HepG2 (cell line): ENCODE results near the gene SEC61A2. TPM values are rescaled to one million over a fixed set of nuclear protein-coding genes. Genes with fewer than 3 reads are reported as not detected.

Source experiments
- BCLAF1 ChIP-seq: fragments of 450-650 bp; IDR thresholded peaks from 2 replicates; pipeline ENCODE4 v1.6.1; 2017; ENCODE audit warnings: mild to moderate bottlenecking
- ESRRA ChIP-seq: sonication (generic); formaldehyde crosslinking; IDR thresholded peaks from 2 replicates; pipeline ENCODE4 v1.5.1; 2020; ENCODE audit warnings: mild to moderate bottlenecking, low read depth, missing genetic modification reagents
- ETV5 ChIP-seq: IDR thresholded peaks from 2 replicates; pipeline ENCODE4 v1.6.1; 2018; ENCODE audit warnings: missing biosample characterization, missing genetic modification reagents, inconsistent platforms, borderline replicate concordance
- HNF4A ChIP-seq: sonication (generic); formaldehyde crosslinking; IDR thresholded peaks from 2 replicates; pipeline ENCODE4 v1.4.0; 2020; ENCODE audit warnings: missing genetic modification reagents
- NRL ChIP-seq: sonication (generic); formaldehyde crosslinking; IDR thresholded peaks from 2 replicates; pipeline ENCODE4 v1.5.0; 2020; ENCODE audit warnings: missing genetic modification reagents, mild to moderate bottlenecking, moderate library complexity, borderline replicate concordance
- PAXIP1 ChIP-seq: sonication (generic); formaldehyde crosslinking; conservative IDR thresholded peaks from 2 replicates; pipeline ENCODE4 v1.4.0; 2020; ENCODE audit warnings: mild to moderate bottlenecking, missing genetic modification reagents, moderate library complexity
- RFXAP ChIP-seq: sonication (generic); formaldehyde crosslinking; IDR thresholded peaks from 2 replicates; pipeline ENCODE4 v1.4.0; 2020; ENCODE audit warnings: missing genetic modification reagents, borderline replicate concordance
- SP1 ChIP-seq, 2 experiments: fragments of 450-650 bp in 1 of 2; sonication (generic) in 1 of 2; formaldehyde crosslinking in 1 of 2; IDR thresholded peaks; 2 replicates each; pipeline versions ENCODE4 v1.4.0 to v1.6.1; 2016 to 2020; ENCODE audit warnings: missing genetic modification reagents in 1 of 2
- TMF1 ChIP-seq: sonication (generic); formaldehyde crosslinking; IDR thresholded peaks from 2 replicates; pipeline ENCODE4 v1.8.1; 2022; ENCODE audit warnings: low read depth, missing genetic modification reagents
- ZFP90 ChIP-seq: sonication (generic); formaldehyde crosslinking; IDR thresholded peaks from 2 replicates; pipeline ENCODE4 v1.8.0; 2022; ENCODE audit warnings: missing genetic modification reagents, mild to moderate bottlenecking, inconsistent platforms, borderline replicate concordance
- ZNF431 ChIP-seq: sonication (generic); formaldehyde crosslinking; IDR thresholded peaks from 2 replicates; pipeline ENCODE4 v1.9.0; 2022; ENCODE audit warnings: missing genetic modification reagents, low read depth, mild to moderate bottlenecking, borderline replicate concordance
- ZNF468 ChIP-seq: sonication (generic); formaldehyde crosslinking; IDR thresholded peaks from 2 replicates; pipeline ENCODE4 v1.8.0; 2022; ENCODE audit warnings: mild to moderate bottlenecking, moderate library complexity, missing genetic modification reagents
- ZNF598 ChIP-seq: sonication (generic); formaldehyde crosslinking; IDR thresholded peaks from 2 replicates; pipeline ENCODE4 v1.5.1; 2020; ENCODE audit warnings: mild to moderate bottlenecking, missing genetic modification reagents, borderline replicate concordance
- ZNF784 ChIP-seq: sonication (generic); formaldehyde crosslinking; IDR thresholded peaks from 2 replicates; pipeline ENCODE4 v1.5.1; 2020; ENCODE audit warnings: missing genetic modification reagents, mild to moderate bottlenecking, borderline replicate concordance
- ZNF841 ChIP-seq: sonication (generic); formaldehyde crosslinking; IDR thresholded peaks from 2 replicates; pipeline ENCODE4 v1.8.1; 2023; ENCODE audit warnings: missing genetic modification reagents, borderline replicate concordance
- ZNF879 ChIP-seq: sonication (generic); formaldehyde crosslinking; IDR thresholded peaks from 2 replicates; pipeline ENCODE4 v1.8.1; 2023; ENCODE audit warnings: missing genetic modification reagents
- ZSCAN22 ChIP-seq: sonication (generic); formaldehyde crosslinking; IDR thresholded peaks from 2 replicates; pipeline ENCODE4 v1.4.0; 2020; ENCODE audit warnings: mild to moderate bottlenecking, missing genetic modification reagents
- polyA plus RNA-seq, 8 experiments: library from polyadenylated mRNA; depleted of rRNA in 3 of 8; stranded (reverse) in 7 of 8; unstranded in 1 of 8; fragments of >200 nt; fragmentation: Illumina TruSeq in 4 of 8; extraction: Trizol in 4 of 8; gene quantifications; 2 replicates each; pipeline versions ENCODE4 v1.2.1 to v1.2.3, GENCODE V29; 2011 to 2016; ENCODE audit warnings: low read depth in 4 of 8, missing spikeins in 1 of 8, mixed read lengths in 1 of 8; ENCODE audit not compliant: insufficient read depth in 1 of 8
- total RNA-seq, 5 experiments: library from RNA; depleted of rRNA; stranded (reverse); fragments of >200 nt; fragmentation: Illumina TruSeq; extraction: Trizol; gene quantifications; 2 replicates each; pipeline ENCODE4 v1.2.3, GENCODE V29; 2016; ENCODE audit warnings: low read depth in 1 of 5
- TF ChIP-seq, protein P1 (sequence below): sonication (generic); formaldehyde crosslinking; IDR thresholded peaks from 2 replicates; pipeline ENCODE4 v1.5.0; 2020; ENCODE audit warnings: mild to moderate bottlenecking, missing genetic modification reagents

Gene SEC61A2
- total and polyA plus RNA-seq, 2 of the 13 experiments (the other 11 are each of a cell fraction or from before 2014, with no cell fraction given) = 5.5 to 7.4 TPM

DNA sequence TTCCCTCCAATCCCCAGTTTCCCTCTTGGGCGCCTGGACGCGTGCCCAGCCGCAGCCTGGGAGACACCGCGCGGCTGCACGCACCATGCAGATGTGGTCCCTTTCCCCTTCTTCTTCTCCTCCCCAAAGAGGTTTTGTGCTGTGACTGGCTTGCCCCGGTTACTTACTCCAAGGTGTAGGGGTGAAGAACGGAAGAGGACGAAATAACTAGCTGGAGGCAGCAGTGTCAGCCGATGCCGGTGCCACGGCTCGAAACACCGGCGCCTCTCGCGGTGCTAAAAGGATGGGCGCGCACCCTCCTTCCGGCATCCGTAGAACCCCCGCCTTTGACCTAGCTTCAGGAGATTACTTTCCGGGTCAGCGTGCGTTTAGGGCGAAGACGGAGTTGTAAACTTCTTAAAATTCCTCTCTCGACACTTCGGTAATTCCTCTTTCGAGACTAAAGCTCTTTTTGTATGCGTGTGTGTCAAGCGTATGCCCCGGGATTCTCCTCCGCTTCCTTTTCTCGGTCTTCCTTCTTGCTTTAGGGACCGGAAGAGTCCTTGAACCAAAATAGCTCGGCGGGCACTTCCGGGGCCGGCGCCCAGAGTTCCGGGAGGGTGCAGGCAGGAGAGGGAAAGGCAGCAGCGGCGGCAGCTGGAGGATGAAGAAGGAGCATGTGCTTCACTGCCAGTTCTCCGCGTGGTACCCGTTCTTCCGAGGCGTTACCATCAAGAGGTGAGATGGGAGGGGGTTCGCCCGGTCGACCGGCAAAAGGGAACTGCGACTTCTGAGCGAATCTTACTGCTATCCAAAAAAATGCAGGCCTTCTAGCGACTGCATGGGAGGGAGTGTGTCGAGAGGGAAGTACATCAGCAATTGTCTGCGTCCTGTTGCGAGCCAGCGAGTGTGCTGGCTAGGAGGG, 66.4 kb downstream of the SEC61A2 start, which contains the start of the genes CDC123 and NUDT5 (continued):
- 0 out of 2 replicates have a peak, but pooled peaks have one; percentile 48 for TF ChIP-seq PAXIP1
- TF ChIP-seq ZNF598 (CRISPR knock-in tag) = no peak
- no peak for TF ChIP-seq ZSCAN22
- TF ChIP-seq HNF4A (CRISPR knock-in tag) = no peak
- no peak; the same call in 1 of the 2 replicates for TF ChIP-seq ZFP90 (CRISPR knock-in tag)
- TF ChIP-seq ZNF879 (CRISPR knock-in tag) = no peak
- no peak; the same call in 1 of the 2 replicates for TF ChIP-seq TMF1 (CRISPR knock-in tag)
- no peak for TF ChIP-seq SP1 (IDR thresholded peaks at IDR 0.05)
- peak; percentile 10; the same call in 1 of the 2 replicates for TF ChIP-seq SP1 (CRISPR knock-in tag; IDR thresholded peaks at IDR 0.05)
- peak; percentile 83 for TF ChIP-seq ZNF784 (CRISPR knock-in tag)
- no peak for TF ChIP-seq ZNF468 (CRISPR knock-in tag)
- TF ChIP-seq ZNF841 = no peak
- TF ChIP-seq ESRRA (CRISPR knock-in tag) = no peak
- peak; percentile 77 for TF ChIP-seq ETV5
- peak; percentile 51; the same call in 1 of the 2 replicates for TF ChIP-seq ZNF431
- 0 out of 2 replicates have a peak, but pooled peaks have one; percentile 44 for TF ChIP-seq RFXAP (CRISPR knock-in tag)
- TF ChIP-seq BCLAF1 = no peak
- peak; percentile 67 for TF ChIP-seq NRL (CRISPR knock-in tag)
- TF ChIP-seq, protein P1, sequence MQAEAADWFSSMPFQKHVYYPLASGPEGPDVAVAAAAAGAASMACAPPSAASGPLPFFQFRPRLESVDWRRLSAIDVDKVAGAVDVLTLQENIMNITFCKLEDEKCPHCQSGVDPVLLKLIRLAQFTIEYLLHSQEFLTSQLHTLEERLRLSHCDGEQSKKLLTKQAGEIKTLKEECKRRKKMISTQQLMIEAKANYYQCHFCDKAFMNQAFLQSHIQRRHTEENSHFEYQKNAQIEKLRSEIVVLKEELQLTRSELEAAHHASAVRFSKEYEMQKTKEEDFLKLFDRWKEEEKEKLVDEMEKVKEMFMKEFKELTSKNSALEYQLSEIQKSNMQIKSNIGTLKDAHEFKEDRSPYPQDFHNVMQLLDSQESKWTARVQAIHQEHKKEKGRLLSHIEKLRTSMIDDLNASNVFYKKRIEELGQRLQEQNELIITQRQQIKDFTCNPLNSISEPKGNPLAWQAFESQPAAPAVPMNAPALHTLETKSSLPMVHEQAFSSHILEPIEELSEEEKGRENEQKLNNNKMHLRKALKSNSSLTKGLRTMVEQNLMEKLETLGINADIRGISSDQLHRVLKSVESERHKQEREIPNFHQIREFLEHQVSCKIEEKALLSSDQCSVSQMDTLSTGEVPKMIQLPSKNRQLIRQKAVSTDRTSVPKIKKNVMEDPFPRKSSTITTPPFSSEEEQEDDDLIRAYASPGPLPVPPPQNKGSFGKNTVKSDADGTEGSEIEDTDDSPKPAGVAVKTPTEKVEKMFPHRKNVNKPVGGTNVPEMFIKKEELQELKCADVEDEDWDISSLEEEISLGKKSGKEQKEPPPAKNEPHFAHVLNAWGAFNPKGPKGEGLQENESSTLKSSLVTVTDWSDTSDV (CRISPR knock-in tag) = no peak; the same call in 1 of the 2 replicates
